Putamen (tissue), 1 donor: Measurements from ENCODE around the gene STRN3.
"Not testable (repeated sequence)": the region's sequence is repeated elsewhere in the genome, so short reads cannot be mapped to it uniquely, and the experiment has no call there.

Experiments
- DNase-seq: peaks from one replicate; pipeline ENCODE4 v3.0.0-alpha.2; 2016; ENCODE audit warnings: low spot score

STRN3 gene, protein sequence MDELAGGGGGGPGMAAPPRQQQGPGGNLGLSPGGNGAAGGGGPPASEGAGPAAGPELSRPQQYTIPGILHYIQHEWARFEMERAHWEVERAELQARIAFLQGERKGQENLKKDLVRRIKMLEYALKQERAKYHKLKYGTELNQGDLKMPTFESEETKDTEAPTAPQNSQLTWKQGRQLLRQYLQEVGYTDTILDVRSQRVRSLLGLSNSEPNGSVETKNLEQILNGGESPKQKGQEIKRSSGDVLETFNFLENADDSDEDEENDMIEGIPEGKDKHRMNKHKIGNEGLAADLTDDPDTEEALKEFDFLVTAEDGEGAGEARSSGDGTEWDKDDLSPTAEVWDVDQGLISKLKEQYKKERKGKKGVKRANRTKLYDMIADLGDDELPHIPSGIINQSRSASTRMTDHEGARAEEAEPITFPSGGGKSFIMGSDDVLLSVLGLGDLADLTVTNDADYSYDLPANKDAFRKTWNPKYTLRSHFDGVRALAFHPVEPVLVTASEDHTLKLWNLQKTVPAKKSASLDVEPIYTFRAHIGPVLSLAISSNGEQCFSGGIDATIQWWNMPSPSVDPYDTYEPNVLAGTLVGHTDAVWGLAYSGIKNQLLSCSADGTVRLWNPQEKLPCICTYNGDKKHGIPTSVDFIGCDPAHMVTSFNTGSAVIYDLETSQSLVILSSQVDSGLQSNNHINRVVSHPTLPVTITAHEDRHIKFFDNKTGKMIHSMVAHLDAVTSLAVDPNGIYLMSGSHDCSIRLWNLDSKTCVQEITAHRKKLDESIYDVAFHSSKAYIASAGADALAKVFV

DNA sequence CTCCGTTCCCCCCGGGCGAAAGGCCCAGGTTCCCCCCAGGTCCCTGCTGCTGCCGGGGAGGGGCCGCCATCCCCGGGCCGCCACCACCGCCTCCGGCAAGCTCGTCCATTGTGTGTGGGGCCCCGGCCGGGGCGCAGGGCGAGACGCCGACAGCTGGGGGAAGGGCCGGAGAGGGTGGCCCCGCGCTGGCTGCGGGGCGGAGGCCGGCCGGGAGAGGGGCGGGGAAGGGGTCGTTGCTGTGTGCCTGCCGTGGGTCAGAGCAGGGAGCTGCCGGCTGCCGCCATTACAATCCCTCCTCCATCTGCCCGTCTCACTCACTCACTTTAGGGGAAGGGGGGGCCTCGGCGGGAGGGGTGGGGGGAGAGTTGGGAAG lies at the start of gene STRN3:
TSS of gene STRN3 (minus strand) at position 303 of the 373 bp plus-strand sequence. CDS start at position 109, 194 bp downstream.
- DNase-seq: no peak

- no peak for DNase-seq
These were observed 49.0 kb upstream of the STRN3 start for GRCh38 chr14:31075144-31075543.

GRCh38 chr14:31071151-31071550 lies 45.0 kb upstream of the STRN3 start:
- no peak for DNase-seq

DNA sequence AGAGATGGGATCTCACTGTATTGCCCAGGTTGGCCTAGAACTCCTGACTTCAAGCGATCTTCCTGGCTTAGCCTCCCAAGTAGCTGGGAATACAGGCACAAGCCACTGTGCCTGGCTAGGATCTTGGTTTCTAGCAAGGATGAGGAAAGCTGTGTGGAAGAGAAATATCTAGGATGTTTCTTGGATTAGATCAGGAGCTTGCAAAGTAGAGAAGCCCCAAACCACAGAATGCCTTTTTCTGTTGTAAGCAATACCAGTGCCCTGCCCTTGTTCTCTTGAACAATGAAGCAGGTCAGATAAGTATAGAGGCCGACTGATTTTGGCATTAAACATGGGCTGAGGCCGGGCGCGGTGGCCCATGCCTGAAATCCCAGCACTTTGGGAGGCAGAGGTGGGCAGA lies 44.3 kb upstream of the STRN3 start:
- DNase-seq: no peak

DNA sequence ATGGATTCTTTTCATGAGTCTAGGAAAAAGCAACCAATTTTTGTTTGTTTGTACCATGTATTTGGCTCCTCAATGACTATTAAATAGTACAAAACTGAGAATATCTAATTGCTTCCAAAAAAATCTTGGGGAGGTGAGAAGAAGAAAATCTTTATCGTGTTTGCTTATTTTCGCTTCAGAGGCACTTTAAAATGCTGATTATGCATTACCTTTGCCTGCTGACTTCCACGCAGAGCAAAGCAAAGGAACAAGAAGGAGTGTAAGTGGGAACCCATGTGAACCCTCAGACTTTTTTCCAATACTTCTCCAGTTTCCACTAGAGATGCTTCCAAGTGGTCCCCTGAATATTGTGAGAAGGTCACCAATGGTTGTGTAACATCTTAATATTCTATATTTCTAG lies 43.2 kb upstream of the STRN3 start:
- DNase-seq: no peak

DNA sequence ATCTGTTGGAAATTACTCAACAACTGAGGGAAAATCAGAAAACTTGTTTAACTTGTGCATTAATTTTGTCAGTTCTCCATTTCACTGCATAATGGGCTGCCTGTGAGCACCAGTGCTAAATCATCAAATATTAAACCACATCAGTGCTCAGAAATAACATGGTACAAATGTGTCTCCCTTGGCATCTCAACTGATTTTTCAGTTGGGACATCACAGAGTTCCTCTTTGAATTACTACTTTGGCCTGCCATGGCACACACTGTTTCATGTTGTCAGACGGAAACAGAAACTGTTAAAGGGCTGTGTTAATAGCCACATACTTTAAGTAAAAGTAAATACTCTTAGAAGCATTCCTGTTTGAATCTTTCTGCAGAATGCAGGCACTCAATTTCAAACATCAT lies 42.1 kb upstream of the STRN3 start:
- DNase-seq: no peak

- not testable (repeated sequence) for DNase-seq
These were observed 36.7 kb upstream of the STRN3 start for GRCh38 chr14:31062908-31063307.

- no peak for DNase-seq
These were observed 34.2 kb upstream of the STRN3 start for GRCh38 chr14:31060253-31060875.

GRCh38 chr14:31059152-31059924 lies 33.2 kb upstream of the STRN3 start:
- no peak for DNase-seq

- no peak for DNase-seq
These were observed 31.7 kb upstream of the STRN3 start for GRCh38 chr14:31057701-31058364.

- no peak for DNase-seq
These were observed 30.9 kb upstream of the STRN3 start for GRCh38 chr14:31057035-31057434.

DNA sequence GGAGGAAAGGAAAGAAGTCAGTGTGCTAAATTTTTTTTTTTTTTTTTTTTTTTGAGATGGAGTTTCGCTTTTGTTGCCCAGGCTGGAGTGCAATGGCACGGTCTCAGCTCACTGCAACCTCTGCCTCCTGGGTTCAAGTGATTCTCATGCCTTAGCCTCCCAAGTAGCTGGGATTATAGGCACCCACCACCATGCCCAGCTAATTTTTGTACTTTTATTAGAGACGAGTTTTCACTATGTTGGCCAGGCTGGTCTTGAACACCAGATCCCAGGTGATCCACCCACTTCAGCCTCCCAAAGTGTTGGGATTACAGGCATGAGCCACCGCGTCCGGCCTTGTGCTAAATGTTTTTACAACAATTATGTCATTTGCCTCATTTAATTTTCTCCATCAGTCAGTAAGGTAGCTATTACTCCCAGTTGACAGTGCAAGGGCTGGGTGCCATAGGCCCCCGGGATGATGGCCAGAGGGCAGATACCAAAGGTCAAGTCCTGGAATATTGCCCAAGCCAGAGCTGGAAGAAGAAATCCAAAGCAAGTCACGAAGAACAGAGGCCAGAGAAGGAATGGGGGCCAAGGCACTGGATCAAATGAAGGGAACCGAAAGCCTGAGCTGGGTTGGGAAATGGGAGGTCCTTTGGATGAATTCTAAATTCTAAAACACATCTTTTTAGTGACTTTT lies 26.9 kb upstream of the STRN3 start:
- not testable (repeated sequence) for DNase-seq

DNA sequence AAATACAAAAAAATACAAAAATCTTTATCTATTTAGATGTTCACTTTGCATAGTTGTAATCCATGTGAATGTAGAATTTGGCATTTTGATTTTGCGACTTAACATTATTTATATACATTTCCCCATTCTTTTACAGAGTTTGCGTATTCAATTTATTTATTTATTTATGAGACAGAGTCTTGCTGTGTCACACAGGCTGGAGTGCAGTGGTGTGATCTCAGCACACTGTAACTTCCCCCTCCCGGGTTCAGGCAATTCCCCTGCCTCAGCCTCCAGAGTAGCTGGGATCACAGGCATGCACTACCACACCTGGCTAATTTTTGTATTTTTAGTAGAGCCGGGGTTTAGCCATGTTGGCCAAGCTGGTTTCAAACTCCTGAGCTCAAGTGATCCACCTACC lies 25.3 kb upstream of the STRN3 start:
- DNase-seq: no peak

DNA sequence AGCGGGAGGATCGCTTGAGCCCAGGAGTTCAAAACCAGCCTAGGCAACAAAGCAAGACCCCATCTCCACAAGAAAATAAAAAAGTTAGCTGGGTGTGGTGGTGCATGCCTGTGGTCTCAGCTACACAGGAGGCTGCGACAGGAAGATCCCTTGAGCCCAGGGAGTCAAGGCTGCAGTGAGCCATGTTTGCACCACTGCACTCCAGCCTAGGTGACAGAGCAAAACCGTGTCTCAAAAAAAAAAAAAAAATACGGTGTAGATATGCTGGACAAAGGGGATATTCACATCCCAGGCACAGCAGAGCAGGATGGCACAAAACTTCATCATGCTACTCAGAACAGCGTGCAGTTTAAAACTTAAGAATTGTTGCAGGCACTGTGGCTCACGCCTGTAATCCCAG lies 24.8 kb upstream of the STRN3 start:
- DNase-seq: no peak

- no peak for DNase-seq
These were observed 21.3 kb upstream of the STRN3 start for GRCh38 chr14:31047503-31047902.

DNA sequence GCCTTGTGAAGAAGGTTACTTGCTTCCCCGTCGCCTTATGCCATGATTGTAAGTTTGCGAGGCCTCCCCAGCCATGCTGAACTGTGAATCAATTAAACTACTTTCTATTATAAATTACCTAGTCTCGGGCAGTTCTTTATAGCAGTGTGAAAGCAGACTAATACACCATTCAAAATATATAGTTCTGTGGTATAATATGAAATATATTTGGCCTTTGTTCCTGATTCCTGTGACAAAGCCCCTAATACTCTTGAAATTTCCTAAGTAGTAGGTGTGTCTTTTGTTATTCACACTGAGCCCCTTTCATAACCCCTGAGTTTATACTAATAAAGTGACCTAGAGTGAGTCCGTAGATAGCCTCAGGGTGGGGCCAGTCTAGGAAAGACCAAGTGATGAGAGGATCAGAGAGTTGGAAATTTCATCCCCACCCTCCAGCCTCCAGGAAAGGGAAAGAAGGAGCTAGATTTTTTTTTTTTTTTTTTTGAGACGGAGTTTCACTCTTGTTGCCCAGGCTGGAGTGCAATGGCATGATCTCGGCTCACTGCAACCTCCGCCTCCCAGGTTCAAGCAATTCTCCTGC lies 19.4 kb upstream of the STRN3 start:
- DNase-seq: no peak

- DNase-seq: no peak
These were observed 17.2 kb upstream of the STRN3 start for GRCh38 chr14:31043379-31043778.

GRCh38 chr14:31042893-31043292 lies 16.7 kb upstream of the STRN3 start:
- DNase-seq: not testable (repeated sequence)

- DNase-seq: no peak
These were observed 16.1 kb upstream of the STRN3 start for GRCh38 chr14:31042300-31042699.

DNA sequence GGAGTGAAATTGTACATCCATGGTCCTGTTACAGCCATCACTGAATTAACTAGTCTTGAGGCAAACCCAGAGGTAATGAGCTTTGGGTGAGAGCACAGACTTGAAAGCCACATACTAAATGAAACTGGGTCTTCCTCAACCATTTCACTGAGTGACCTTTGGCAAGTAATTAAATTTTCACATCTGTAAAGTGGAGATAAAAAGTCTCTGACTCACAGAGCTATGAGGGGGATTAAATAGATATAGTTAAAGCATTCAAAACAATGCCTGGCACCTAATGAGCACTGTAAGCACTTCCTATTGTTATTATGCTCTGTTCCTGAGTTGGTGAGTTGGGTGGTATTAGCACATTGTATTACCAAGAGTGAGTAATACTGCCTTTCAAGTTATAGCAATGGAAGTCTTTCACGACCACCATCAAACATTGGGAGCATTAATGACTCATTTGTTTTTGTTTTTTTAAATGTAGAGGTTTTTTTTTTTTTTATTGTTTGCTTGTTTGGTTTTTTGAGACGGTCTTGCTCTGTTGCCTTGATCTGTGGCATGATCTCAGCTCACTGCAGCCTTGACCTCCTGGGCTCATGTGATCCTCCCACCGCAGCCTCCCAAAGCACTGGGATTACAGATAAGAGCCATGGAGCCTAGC lies 12.5 kb upstream of the STRN3 start:
- no peak for DNase-seq
